Cerebellar nuclear complex (tissue), 1 donor: ENCODE measurements around the gene CD3D.

Experiments used
- DNase-seq, 2 experiments: peaks; one replicate each; lab custom pipeline; 2025; lab: John Stamatoyannopoulos, UW

CD3D gene

DNA sequence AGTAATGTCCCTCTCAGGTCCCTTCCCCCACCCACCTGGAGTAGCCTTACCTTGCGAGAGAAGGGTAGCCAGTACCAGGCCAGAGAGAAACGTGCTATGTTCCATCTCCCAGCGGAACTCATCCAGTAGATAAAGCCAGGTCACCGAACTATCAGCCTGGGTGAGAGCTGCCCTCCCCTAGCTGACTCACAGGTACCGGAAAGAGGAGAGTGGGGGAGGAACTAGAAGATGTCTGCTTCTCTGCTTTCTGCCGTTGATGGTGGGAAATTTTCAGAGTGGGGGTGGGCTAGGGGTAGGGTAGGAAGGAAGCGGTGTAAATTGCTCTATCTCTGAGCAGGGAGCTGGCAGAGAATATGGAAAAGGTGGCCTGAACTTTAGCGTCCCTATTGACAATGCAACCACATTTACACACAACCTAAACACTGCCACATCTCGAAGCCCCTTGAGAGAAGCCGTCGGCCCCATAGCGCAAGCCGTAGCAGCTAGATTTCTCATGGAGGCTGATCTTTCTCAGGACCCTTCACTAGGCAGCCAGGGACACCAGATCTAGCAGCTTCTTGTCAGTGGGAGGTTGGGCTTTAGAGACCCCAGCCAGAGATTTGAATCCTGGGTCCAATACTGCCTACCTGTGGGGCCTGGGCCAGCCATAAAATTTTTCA lies at the start of gene CD3D:
CD3D (minus strand) TSS at position 203 of the 659 bp plus-strand sequence; CDS start at position 105, 98 bp downstream.
- no peak for DNase-seq

DNA sequence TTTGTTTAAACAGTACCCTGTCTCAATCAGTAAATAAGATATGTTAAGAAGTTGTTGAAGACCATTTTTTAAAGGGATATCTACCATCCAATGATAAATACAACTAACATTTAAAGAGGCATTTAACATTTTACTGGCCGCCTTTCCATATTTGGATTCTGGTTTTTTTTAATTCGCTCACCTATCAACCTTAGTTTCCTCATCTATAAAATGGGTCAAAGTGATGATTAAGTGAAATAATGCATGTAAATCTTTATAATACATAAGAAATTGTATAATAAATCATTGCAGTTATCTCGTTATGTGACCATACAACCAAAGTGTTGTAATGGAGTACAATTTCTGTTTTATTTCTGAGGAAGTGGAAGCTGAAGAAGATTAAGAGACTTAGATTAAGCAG lies 41.2 kb upstream of the CD3D start:
- DNase-seq = no peak

DNA sequence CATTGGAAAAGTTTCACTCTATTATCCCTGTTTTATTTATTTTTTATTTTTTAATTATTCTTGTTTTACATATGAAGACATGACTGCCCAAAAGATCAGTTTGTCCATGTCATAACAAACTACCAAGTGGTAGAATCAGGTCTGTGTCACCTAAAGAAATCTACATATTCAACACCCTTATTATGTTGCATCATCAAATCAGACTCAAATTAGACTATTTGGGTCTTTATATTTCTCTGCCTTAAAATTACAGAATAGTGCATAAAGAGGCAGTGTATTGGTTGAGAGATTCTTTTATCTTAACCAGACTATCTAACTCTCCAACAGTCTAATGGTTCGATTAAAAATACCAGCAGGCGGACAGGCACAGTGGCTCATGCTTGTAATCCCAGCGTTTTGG lies 40.4 kb upstream of the CD3D start:
- no peak for DNase-seq

DNA sequence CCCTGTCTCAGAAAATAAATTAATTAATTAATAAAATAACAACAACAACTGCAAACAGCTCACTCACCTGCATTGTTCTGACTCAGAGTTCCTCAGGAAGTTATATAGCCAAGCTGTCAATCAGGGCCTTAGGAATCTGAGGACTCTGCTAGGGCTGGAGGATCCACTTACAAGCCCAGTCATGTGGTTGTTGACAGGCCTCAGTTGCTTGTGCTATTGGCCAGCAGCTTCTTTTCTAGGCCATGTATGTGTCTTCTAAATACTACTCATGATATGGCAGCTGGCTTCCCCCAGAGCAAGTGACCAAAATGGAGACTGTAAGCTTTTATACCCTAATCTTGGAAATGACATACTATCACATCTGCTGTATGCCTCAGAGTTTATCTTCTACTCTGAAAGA lies 38.1 kb upstream of the CD3D start:
- DNase-seq = no peak

DNA sequence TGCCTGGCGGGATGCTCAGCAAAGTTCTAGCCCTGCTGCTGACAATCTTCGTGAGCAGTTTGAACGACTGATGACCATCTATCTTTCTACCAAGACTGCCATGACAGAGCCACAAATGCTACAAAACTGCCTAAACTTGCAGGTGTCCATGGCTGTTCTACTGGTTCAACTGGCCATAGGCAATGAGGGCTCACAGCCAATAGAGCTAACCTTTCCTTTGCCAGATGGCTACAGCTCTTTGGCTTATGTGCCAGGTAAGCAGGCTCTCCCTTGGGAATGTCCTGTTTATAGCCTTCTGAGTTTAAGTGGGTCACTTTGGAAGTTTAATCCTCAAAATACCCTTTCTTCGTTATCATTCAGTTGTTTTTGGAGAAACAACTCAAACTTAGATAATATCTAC lies 37.0 kb upstream of the CD3D start:
- peak; percentile 43 to 58 for DNase-seq

GRCh38 chr11:118375978-118376377 lies 33.5 kb upstream of the CD3D start:
- DNase-seq = no peak

GRCh38 chr11:118374729-118375128 lies 32.2 kb upstream of the CD3D start:
- no peak for DNase-seq

- no peak for DNase-seq
Observed at GRCh38 chr11:118373871-118374270, 31.4 kb upstream of the CD3D start.

GRCh38 chr11:118373263-118373662 lies 30.8 kb upstream of the CD3D start:
- no peak for DNase-seq

- DNase-seq = no peak
Observed at GRCh38 chr11:118370774-118371173, 28.3 kb upstream of the CD3D start.

DNA sequence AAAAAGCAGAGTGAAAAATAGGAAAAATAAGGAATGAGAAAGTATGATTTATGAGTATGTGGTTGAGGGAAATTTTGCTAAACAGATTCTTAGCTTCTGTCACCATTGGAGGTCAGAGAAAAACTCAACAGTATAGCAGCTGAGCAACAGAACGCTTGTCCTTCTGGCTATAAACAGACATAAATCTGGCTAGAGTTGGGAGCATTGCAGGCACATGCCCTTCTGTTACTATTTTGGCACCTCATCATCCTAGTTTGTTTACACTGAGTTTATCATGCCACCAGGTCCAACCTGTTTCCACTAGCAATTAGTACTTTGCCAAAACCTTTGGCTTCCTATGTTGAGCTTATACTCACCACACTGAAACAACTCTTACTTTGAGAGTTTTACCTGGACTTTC lies 23.8 kb upstream of the CD3D start:
- DNase-seq = peak; percentile 65 to 75

DNA sequence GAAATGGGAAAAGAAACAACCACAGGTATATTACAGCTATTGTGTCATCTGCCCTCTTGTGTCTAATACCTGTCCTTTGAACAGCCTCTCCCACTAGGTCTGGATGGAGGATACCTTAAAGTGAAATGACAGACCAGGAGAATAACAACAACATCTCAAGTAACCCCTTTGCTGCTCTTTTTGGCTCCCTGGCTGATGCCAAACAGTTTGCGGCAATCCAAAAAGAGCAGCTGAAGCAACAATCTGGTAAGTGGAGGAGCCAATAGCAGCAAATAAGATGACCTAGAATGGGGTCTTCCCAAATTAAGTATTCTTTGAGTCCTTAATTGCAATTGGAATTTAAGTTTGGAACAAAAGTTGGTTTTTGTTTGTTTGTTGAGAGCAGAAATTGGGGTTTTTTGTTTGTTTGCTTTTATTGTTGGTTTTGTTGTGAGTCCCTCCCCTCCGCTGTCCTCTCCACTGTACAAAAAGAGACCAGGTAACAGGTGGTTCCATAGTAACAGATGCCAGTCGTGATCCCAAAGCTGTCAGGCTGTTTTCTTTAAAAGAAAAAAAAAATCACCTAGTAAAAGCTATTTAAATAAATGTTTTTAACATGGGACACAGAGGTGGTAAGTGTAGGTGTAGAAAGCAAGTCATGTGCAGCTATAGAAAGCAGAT lies 22.6 kb upstream of the CD3D start:
- DNase-seq = peak; percentile 17 to 87

GRCh38 chr11:118359295-118359958 lies 16.9 kb upstream of the CD3D start, which contains the start of gene UBE4A:
Gene UBE4A (plus strand): TSS chr11:118359600. CDS start chr11:118365081, 5,481 bp downstream.
- DNase-seq = peak; percentile 47 to 84

DNA sequence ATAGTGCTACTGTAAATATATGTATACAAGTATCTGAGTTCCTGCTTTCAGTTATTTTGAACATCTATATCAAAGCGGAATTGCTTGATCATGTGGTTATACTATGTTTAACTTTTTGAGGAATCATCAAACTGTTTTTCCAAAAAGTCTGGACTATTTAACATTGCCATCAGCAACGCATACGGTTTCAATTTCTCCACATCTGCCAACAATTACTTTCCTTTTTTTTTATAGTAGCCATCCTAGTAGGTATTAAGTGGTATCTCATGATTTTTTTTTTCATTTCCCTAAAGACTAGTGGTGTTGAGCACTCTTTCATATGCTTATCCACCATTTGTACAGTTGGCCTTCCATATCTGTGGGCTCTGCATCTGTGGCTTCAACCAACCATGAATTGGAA lies 15.6 kb upstream of the CD3D start:
- DNase-seq = no peak

DNA sequence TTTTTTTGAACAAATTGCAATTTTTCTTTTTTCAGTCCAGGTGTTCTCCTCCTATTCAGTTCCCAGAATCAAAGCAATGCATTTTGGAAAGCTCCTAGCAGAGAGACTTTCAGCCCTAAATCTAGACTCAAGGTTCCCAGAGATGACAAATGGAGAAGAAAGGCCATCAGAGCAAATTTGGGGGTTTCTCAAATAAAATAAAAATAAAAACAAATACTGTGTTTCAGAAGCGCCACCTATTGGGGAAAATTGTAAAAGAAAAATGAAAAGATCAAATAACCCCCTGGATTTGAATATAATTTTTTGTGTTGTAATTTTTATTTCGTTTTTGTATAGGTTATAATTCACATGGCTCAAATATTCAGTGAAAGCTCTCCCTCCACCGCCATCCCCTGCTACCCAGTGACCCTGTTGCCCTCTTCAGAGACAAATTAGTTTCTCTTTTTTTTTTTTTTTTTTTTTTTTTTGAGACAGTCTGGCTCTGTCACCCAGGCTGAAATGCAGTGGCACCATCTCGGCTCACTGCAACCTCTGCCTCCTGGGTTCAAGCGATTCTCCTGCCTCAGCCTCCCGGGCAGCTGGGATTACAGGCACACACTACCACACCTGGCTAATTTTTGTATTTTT lies 10.7 kb upstream of the CD3D start:
- no peak for DNase-seq

DNA sequence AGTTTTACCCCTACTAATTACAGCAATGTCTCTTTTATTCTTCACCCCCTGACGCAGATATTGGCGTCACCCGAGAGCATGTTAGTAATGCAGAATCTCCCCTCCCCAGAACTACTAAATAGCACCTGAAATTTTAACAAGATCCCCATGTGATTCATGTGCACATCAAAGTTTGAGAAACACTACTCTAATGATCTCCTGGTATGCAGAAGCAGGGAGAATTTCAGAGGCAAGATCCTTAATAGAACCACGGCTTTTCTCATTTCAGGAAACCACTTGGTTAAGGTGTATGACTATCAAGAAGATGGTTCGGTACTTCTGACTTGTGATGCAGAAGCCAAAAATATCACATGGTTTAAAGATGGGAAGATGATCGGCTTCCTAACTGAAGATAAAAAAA lies 7.0 kb upstream of the CD3D start:
- DNase-seq = no peak

- no peak for DNase-seq
Observed at GRCh38 chr11:118343981-118344515, 1.5 kb upstream of the CD3D start, which contains the start of gene CD3G. Gene CD3G (plus strand): TSS chr11:118344344. CDS start chr11:118344424, 80 bp downstream.

DNA sequence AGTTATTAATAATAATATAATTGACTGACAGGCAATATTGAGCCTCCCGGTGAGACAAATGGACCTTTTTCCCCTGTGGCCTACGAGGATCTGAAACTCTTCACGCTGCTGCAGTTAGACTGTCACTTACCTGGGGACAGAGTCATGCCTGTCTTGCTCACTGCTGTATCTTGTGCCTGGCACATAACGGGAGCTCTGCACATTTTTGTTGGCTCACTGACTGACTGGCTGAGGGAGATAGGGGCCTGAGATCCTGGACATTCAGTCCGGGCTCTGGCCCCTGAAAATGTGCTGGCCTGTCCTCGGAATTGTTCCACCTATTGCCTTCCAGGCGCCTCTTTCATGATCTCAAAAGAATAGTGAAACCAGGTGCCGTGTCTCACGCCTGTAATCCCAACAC lies 743 bp upstream of the CD3D start:
- no peak for DNase-seq

DNA sequence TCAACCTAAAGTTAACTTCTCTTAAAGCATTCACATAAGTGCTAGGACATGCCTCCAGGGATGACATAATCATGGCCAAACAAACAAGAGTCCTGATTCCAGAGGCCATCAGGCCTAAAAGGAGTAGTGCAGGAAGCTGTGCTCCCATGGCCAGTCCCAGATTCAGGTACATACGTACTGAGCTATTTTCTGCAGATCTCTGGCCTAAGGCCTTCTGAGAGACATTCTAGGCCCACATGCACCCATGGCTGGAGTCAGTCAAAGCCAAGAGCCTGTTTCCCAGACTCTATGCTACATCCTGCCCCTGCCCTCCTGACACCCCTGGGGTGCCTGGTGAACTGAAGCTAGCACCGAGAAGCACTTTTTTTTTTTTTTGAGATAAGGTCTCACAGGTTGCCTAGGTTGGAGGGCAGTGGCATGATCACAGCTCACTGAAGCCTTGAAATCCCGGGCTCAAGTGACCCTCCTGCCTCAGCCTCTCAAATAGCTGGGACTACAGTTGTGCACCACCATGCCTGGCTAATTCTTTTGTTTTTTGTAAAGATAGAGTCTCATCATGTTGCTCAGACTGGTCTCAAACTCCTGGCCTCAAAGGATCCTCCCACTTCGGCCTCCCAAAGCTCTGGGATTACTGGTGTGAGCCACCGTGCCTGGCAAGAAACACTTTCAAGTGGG lies 553 bp downstream of the CD3D start:
- no peak for DNase-seq

DNA sequence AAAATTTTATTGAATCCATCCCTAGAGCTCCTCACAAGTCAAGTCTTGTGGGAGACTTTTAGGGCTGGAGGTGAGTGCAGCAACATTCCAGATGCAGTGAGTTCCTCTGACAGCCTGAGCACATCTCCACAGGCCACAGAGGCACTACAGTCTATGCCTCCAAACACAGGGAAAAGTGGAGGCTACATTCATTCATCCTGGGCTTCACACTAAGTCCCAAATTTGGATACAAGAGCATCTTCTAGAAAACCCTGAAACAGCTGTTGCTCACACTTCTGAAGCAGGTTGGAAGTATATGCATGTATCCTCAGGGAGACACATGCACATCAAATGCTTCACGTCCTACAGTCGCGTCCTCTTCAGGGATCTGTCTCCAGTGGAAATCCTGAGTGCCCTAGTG lies 1.2 kb downstream of the CD3D start:
- DNase-seq = no peak

- no peak for DNase-seq
Observed at GRCh38 chr11:118340449-118340848, 2.1 kb downstream of the CD3D start.
